Glutamatergic neuron (in vitro differentiated cells): ENCODE measurements around the gene CHID1. TPM values are rescaled to one million over a fixed set of nuclear protein-coding genes. Genes with fewer than 3 reads are reported as not detected.

Experiments used
- DNase-seq: peaks from one replicate; pipeline ENCODE4 v3.0.0; 2022
- H3K27ac Mint-ChIP-seq: one replicate; pipeline ENCODE4 v1.8.0; 2020; ENCODE audit warnings: mild to moderate bottlenecking, mixed read lengths, inconsistent platforms; ENCODE audit not compliant: unreplicated experiment
- H3K27me3 Mint-ChIP-seq: one replicate; pipeline ENCODE4 v1.8.0; 2020; ENCODE audit warnings: mild to moderate bottlenecking, moderate library complexity, mixed read lengths, inconsistent platforms; ENCODE audit not compliant: unreplicated experiment
- H3K36me3 Mint-ChIP-seq: one replicate; pipeline ENCODE4 v1.8.0; 2020; ENCODE audit warnings: mild to moderate bottlenecking, mixed read lengths, inconsistent platforms; ENCODE audit not compliant: unreplicated experiment
- H3K4me1 Mint-ChIP-seq: one replicate; pipeline ENCODE4 v1.8.0; 2020; ENCODE audit warnings: mild to moderate bottlenecking, low read depth, mixed read lengths, inconsistent platforms; ENCODE audit not compliant: unreplicated experiment
- H3K4me3 Mint-ChIP-seq: one replicate; pipeline ENCODE4 v1.8.0; 2020; ENCODE audit warnings: mild to moderate bottlenecking, mixed read lengths, inconsistent platforms; ENCODE audit not compliant: unreplicated experiment
- H3K9me3 Mint-ChIP-seq: one replicate; pipeline ENCODE4 v1.8.0; 2020; ENCODE audit warnings: mild to moderate bottlenecking, moderate library complexity, mixed read lengths, inconsistent platforms; ENCODE audit not compliant: unreplicated experiment
- CTCF ChIP-seq: fragments of 200-600 bp; sonication (generic); IDR thresholded peaks from one replicate; pipeline ENCODE4 v1.5.0; 2021; ENCODE audit not compliant: partially characterized antibody, unreplicated experiment
- total RNA-seq: library from RNA; stranded (reverse); fragmentation: NEBNext Ultra II Directional; extraction: Animal tissue kit (Norgen Biotek cat#: 25700); gene quantifications from one replicate; pipeline ENCODE4 v1.2.1, GENCODE V29; 2021; ENCODE audit not compliant: unreplicated experiment

Gene CHID1
- total RNA-seq, 1 donor from 2014 or later: 56.1 TPM

GRCh38 chr11:914747-915501 lies 4.3 kb upstream of the CHID1 start:
- H3K36me3 Mint-ChIP-seq: no peaks in the 10 kb centered on the region
- peaks cover 5% of the 10 kb centered on the region for H3K4me1 Mint-ChIP-seq
- no peak for DNase-seq
- H3K9me3 Mint-ChIP-seq: peaks cover 5% of the 10 kb centered on the region
- TF ChIP-seq CTCF: no peak
- H3K27me3 Mint-ChIP-seq: no peaks in the 10 kb centered on the region
- H3K27ac Mint-ChIP-seq: no peak overlapping the region
- H3K4me3 Mint-ChIP-seq: no peak overlapping the region

- DNase-seq: no peak
- Mint-ChIP-seq H3K27me3 (no peaks in the 10 kb centered on the region), H3K4me1 (peaks cover 5% of the 10 kb centered on the region), H3K27ac (no peak overlapping the region), H3K9me3 (peaks cover 5% of the 10 kb centered on the region), H3K36me3 (no peaks in the 10 kb centered on the region), H3K4me3 (no peak overlapping the region)
- no peak for TF ChIP-seq CTCF
Measured at GRCh38 chr11:914204-914603, 3.6 kb upstream of the CHID1 start.

GRCh38 chr11:913043-913442 lies 2.4 kb upstream of the CHID1 start:
- peaks cover 5% of the 10 kb centered on the region for H3K4me1 Mint-ChIP-seq
- H3K4me3 Mint-ChIP-seq: no peak overlapping the region
- no peaks in the 10 kb centered on the region for H3K27me3 Mint-ChIP-seq
- H3K27ac Mint-ChIP-seq: peak overlapping the region; percentile 59
- DNase-seq: no peak
- TF ChIP-seq CTCF: no peak
- no peaks in the 10 kb centered on the region for H3K36me3 Mint-ChIP-seq
- H3K9me3 Mint-ChIP-seq: peaks cover 5% of the 10 kb centered on the region

- Mint-ChIP-seq H3K36me3 (no peaks in the 10 kb centered on the region), H3K4me1 (peaks cover 5% of the 10 kb centered on the region), H3K27ac (no peak overlapping the region), H3K9me3 (peaks cover 5% of the 10 kb centered on the region), H3K27me3 (no peaks in the 10 kb centered on the region), H3K4me3 (no peak overlapping the region)
- no peak for TF ChIP-seq CTCF
- no peak for DNase-seq
Measured at GRCh38 chr11:912266-912665, 1.7 kb upstream of the CHID1 start.

GRCh38 chr11:911890-912219 lies 1.2 kb upstream of the CHID1 start:
- peak overlapping the region; percentile 99 for H3K27ac Mint-ChIP-seq
- H3K4me1 Mint-ChIP-seq: peaks cover 5% of the 10 kb centered on the region
- no peak for DNase-seq
- H3K27me3 Mint-ChIP-seq: no peaks in the 10 kb centered on the region
- no peak for TF ChIP-seq CTCF
- H3K4me3 Mint-ChIP-seq: peak overlapping the region; percentile 92
- peaks cover 5% of the 10 kb centered on the region for H3K9me3 Mint-ChIP-seq
- no peaks in the 10 kb centered on the region for H3K36me3 Mint-ChIP-seq
